Measurements from ENCODE around the gene IMPDH1. TPM values are rescaled to one million over a fixed set of nuclear protein-coding genes. Genes with fewer than 3 reads are reported as not detected.

Gene IMPDH1
- total and polyA plus RNA-seq, 9 of the 15 experiments (the other 6 are each of a cell fraction or from before 2014, with no cell fraction given), result 0.80 to 118 (median 64.3) TPM

DNA sequence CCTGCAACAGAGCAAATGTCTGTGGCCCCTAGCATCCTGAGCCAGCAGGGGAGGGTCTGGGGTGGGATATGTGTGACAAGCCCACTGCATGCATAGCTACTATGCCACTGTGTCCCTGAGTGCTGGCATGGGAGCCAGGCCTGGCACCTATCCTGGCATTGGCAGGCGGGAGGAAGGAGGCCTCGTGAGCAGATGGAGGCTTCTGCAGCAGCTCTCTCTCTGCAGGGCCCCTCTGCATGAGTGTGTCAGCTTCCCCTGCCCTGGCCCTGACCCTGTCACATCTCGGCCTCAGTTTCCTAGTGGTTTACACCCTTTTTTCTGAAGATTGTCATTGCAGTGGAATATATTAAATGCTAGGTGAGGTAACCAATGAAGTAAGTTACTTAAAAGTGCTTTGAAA lies 13.1 kb upstream of the IMPDH1 start:
- ChIA-PET POLR2A (interaction anchor here (0.7 to 2.3 kb wide), 2 partner anchors 13 to 527 kb away, joined by 3 to 10 read pairs; partner anchors contain the start of gene IMPDH1), CTCF (ENCODE audit: low intra/inter-chr PET ratio) (interaction anchor here (0.7 to 5.6 kb wide), 3 partner anchors 25 to 875 kb away, joined by 3 to 134 read pairs (median 5); no protein-coding TSS in a partner anchor)
- in situ Hi-C loops (cut with MboI), result no loop called here
- 47% methylated on average over 3 of the region's 3 CpGs for WGBS (ENCODE audit: insufficient coverage, low coverage, missing lambda C conversion rate)
- H3K4me3 ChIP-seq, result no peak overlapping the region
- H3K4me2 ChIP-seq (ENCODE audit: insufficient read depth, low read length), result no peak overlapping the region
- BruUV-seq (replicated peaks), result no TSS peak
- H3K4me1 ChIP-seq (replicated peaks in 1 of 2; ENCODE audit: control insufficient read depth in 2 of 2, insufficient read depth in 2 of 2, low read length in 2 of 2), result peaks cover 4 to 5% of the 10 kb centered on the region in 2 experiments; a peak in 3 of 5 replicates
- H3K9me1 ChIP-seq (ENCODE audit: control insufficient read depth, insufficient read depth, low read length), result no peaks in the 10 kb centered on the region
- no peaks in the 10 kb centered on the region for H3K9me3 ChIP-seq (replicated peaks; ENCODE audit: control insufficient read depth, insufficient read depth, low read depth, low read length)
- TF ChIP-seq CC2D1A (IDR thresholded peaks at IDR 0.05), result no peak
- H2AFZ ChIP-seq (ENCODE audit: low read depth, low read length), result no peak overlapping the region
- no peaks in the 10 kb centered on the region for H3K79me2 ChIP-seq (ENCODE audit: control insufficient read depth, insufficient read depth, low read length)
- no peak for DNase-seq (ENCODE audit: extremely low read depth in 1 of 4, low spot score in 3 of 4)
- FAIRE-seq, result no peak
- no peak for ATAC-seq
- no peaks in the 10 kb centered on the region for H4K20me1 ChIP-seq (replicated peaks; ENCODE audit: control insufficient read depth, insufficient read depth, low read length)
- H3K27me3 ChIP-seq (ENCODE audit: control insufficient read depth in 2 of 2, insufficient read depth in 2 of 2, low read length in 2 of 2), result peaks cover 9 to 13% of the 10 kb centered on the region in 2 experiments; a peak in 4 of 5 replicates
- intact Hi-C loops (cut with micrococcal nuclease), result no loop called here
- no peak overlapping the region for H3K27ac ChIP-seq (ENCODE audit: extremely low read depth, low read depth, low read length)
- H3K36me3 ChIP-seq (ENCODE audit: control insufficient read depth, insufficient read depth, low read length), result no peaks in the 10 kb centered on the region
- H3K9ac ChIP-seq (ENCODE audit: insufficient read depth in 1 of 2, low read depth in 2 of 2, low read length in 2 of 2), result peak overlapping the region in 1 of 2 experiments; percentile 11; a peak in 1 of 4 replicates

DNA sequence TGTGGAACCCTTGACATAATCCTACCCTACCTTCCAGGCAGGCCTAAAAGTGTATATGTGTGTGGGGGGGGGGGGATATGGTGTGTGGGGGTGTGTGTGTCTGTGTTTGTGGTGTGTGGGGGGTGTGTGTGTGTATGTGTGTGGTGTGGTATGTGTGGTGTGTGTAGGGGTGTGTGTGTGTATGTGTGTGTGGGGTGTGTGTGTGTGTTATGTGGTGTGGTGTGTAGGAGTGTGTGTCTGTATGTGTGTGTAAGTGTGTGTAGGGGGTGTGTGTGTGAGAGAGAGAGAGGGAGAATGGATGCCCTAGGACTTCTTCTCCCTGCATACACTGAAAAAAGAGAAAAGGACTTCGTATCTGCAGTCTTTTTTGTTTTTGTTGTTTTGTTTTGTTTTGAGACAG lies 12.3 kb upstream of the IMPDH1 start:
- ChIA-PET POLR2A (no interaction called here), CTCF (ENCODE audit: low intra/inter-chr PET ratio) (no interaction called here)
- no peaks in the 10 kb centered on the region for H3K36me3 ChIP-seq (ENCODE audit: control insufficient read depth, insufficient read depth, low read length)
- H3K4me3 ChIP-seq, result no peak overlapping the region
- WGBS (ENCODE audit: insufficient coverage, low coverage, missing lambda C conversion rate), result 7% methylated on average over 1 of the region's 1 CpG
- peaks cover 4 to 5% of the 10 kb centered on the region in 2 experiments; a peak in 3 of 5 replicates for H3K4me1 ChIP-seq (replicated peaks in 1 of 2; ENCODE audit: control insufficient read depth in 2 of 2, insufficient read depth in 2 of 2, low read length in 2 of 2)
- FAIRE-seq (peak; percentile 71), DNase-seq (ENCODE audit: extremely low read depth in 1 of 4, low spot score in 3 of 4) (no peak), ATAC-seq (no peak)
- H3K27ac ChIP-seq (ENCODE audit: extremely low read depth, low read depth, low read length), result no peak overlapping the region
- intact Hi-C loops (cut with micrococcal nuclease) (no loop called here), in situ Hi-C loops (cut with MboI) (no loop called here)
- H3K9me3 ChIP-seq (replicated peaks; ENCODE audit: control insufficient read depth, insufficient read depth, low read depth, low read length), result no peaks in the 10 kb centered on the region
- H3K27me3 ChIP-seq (ENCODE audit: control insufficient read depth in 2 of 2, insufficient read depth in 2 of 2, low read length in 2 of 2), result peaks cover 10 to 18% of the 10 kb centered on the region in 2 experiments; a peak in 4 of 5 replicates
- BruUV-seq (replicated peaks), result no TSS peak
- no peaks in the 10 kb centered on the region for H3K79me2 ChIP-seq (ENCODE audit: control insufficient read depth, insufficient read depth, low read length)
- H4K20me1 ChIP-seq (replicated peaks; ENCODE audit: control insufficient read depth, insufficient read depth, low read length), result no peaks in the 10 kb centered on the region
- H3K9me1 ChIP-seq (ENCODE audit: control insufficient read depth, insufficient read depth, low read length), result no peaks in the 10 kb centered on the region
- H3K9ac ChIP-seq (ENCODE audit: insufficient read depth in 1 of 2, low read depth in 2 of 2, low read length in 2 of 2), result no peak overlapping the region
- H3K4me2 ChIP-seq (ENCODE audit: insufficient read depth, low read length), result no peak overlapping the region
- no peak overlapping the region for H2AFZ ChIP-seq (ENCODE audit: low read depth, low read length)
- TF ChIP-seq LARP7 (IDR thresholded peaks at IDR 0.05), result 0 out of 2 replicates have a peak, but pooled peaks have one; percentile 23
- TF ChIP-seq MIER1 (IDR thresholded peaks at IDR 0.05; ENCODE audit: low read depth), result no peak
- no peak for TF ChIP-seq RBM34 (IDR thresholded peaks at IDR 0.05; ENCODE audit: borderline replicate concordance, insufficient read depth, low read length)
- peak; percentile 71; the same call in 1 of the 2 replicates for TF ChIP-seq ELF4 (CRISPR knock-in tag; IDR thresholded peaks at IDR 0.05)
- TF ChIP-seq HDAC1 (IDR thresholded peaks at IDR 0.05), result 0 out of 4 replicates have a peak, but pooled peaks of 1 of the 2 experiments have one; percentile 30
- no peak for TF ChIP-seq YBX1 (IDR thresholded peaks at IDR 0.05)
- TF ChIP-seq, protein P1, sequence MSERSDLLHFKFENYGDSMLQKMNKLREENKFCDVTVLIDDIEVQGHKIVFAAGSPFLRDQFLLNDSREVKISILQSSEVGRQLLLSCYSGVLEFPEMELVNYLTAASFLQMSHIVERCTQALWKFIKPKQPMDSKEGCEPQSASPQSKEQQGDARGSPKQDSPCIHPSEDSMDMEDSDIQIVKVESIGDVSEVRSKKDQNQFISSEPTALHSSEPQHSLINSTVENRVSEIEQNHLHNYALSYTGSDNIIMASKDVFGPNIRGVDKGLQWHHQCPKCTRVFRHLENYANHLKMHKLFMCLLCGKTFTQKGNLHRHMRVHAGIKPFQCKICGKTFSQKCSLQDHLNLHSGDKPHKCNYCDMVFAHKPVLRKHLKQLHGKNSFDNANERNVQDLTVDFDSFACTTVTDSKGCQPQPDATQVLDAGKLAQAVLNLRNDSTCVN (CRISPR knock-in tag; IDR thresholded peaks at IDR 0.05), result peak; percentile 92
- TF ChIP-seq ZNF707 (CRISPR knock-in tag; conservative IDR thresholded peaks at IDR 0.05), result no peak
- TF ChIP-seq MAFK (IDR thresholded peaks at IDR 0.05; ENCODE audit: low read length), result no peak
- TF ChIP-seq, protein P2, sequence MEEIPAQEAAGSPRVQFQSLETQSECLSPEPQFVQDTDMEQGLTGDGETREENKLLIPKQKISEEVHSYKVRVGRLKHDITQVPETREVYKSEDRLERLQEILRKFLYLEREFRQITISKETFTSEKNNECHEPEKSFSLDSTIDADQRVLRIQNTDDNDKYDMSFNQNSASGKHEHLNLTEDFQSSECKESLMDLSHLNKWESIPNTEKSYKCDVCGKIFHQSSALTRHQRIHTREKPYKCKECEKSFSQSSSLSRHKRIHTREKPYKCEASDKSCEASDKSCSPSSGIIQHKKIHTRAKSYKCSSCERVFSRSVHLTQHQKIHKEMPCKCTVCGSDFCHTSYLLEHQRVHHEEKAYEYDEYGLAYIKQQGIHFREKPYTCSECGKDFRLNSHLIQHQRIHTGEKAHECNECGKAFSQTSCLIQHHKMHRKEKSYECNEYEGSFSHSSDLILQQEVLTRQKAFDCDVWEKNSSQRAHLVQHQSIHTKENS (CRISPR knock-in tag; IDR thresholded peaks at IDR 0.05), result no peak
- TF ChIP-seq, protein P3, sequence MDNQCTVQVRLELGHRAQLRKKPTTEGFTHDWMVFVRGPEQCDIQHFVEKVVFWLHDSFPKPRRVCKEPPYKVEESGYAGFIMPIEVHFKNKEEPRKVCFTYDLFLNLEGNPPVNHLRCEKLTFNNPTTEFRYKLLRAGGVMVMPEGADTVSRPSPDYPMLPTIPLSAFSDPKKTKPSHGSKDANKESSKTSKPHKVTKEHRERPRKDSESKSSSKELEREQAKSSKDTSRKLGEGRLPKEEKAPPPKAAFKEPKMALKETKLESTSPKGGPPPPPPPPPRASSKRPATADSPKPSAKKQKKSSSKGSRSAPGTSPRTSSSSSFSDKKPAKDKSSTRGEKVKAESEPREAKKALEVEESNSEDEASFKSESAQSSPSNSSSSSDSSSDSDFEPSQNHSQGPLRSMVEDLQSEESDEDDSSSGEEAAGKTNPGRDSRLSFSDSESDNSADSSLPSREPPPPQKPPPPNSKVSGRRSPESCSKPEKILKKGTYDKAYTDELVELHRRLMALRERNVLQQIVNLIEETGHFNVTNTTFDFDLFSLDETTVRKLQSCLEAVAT (IDR thresholded peaks at IDR 0.05), result 0 out of 4 replicates have a peak, but pooled peaks of 1 of the 2 experiments have one; percentile 51
